BJ (cell line): ENCODE data around the gene COX6B2. TPM values are rescaled to one million over a fixed set of nuclear protein-coding genes. Genes with fewer than 3 reads are reported as not detected.

Experiments used
- CTCF ChIA-PET: fragments of 350-600 bp; formaldehyde crosslinking; extraction: SDS; loops from one replicate; lab custom pipeline; 2021; ENCODE audit warnings: antibody characterized with exemption, inconsistent platforms; lab: Yijun Ruan, JAX
- POLR2A ChIA-PET: fragments of 300-600 bp; sonication (Branson Sonifier 250); formaldehyde crosslinking; extraction: SDS; loops from one replicate; lab custom pipeline; 2021; ENCODE audit warnings: antibody characterized with exemption; lab: Charles Lee
- DNase-seq: peaks from one replicate; pipeline ENCODE4 v3.0.0-alpha.2; 2011; ENCODE audit warnings: low read depth
- H3K27me3 ChIP-seq: 2 replicates; pipeline ENCODE4 v1.6.0; 2011; ENCODE audit warnings: low read length; ENCODE audit not compliant: control insufficient read depth, insufficient read depth
- H3K36me3 ChIP-seq: 2 replicates; pipeline ENCODE4 v1.5.1; 2011; ENCODE audit warnings: low read length; ENCODE audit not compliant: control insufficient read depth, insufficient read depth
- H3K4me3 ChIP-seq: 2 replicates; pipeline ENCODE4 v1.5.1; 2011; ENCODE audit warnings: low read depth, mild to moderate bottlenecking, control low read depth, low read length
- polyA plus RNA-seq: library from polyadenylated mRNA; depleted of rRNA; stranded (reverse); fragments of >200 nt; gene quantifications from 2 replicates; pipeline ENCODE4 v1.2.3, GENCODE V29; 2011
- TF ChIP-seq, protein P1 (sequence below): IDR thresholded peaks from 2 replicates; pipeline ENCODE4 v1.5.1; 2011; ENCODE audit warnings: low read depth, mild to moderate bottlenecking, control low read depth, inconsistent platforms, low read length, moderate library complexity; ENCODE audit not compliant: insufficient read depth

The COX6B2 gene
- polyA plus RNA-seq, 1 experiment: 0.58 TPM

DNA sequence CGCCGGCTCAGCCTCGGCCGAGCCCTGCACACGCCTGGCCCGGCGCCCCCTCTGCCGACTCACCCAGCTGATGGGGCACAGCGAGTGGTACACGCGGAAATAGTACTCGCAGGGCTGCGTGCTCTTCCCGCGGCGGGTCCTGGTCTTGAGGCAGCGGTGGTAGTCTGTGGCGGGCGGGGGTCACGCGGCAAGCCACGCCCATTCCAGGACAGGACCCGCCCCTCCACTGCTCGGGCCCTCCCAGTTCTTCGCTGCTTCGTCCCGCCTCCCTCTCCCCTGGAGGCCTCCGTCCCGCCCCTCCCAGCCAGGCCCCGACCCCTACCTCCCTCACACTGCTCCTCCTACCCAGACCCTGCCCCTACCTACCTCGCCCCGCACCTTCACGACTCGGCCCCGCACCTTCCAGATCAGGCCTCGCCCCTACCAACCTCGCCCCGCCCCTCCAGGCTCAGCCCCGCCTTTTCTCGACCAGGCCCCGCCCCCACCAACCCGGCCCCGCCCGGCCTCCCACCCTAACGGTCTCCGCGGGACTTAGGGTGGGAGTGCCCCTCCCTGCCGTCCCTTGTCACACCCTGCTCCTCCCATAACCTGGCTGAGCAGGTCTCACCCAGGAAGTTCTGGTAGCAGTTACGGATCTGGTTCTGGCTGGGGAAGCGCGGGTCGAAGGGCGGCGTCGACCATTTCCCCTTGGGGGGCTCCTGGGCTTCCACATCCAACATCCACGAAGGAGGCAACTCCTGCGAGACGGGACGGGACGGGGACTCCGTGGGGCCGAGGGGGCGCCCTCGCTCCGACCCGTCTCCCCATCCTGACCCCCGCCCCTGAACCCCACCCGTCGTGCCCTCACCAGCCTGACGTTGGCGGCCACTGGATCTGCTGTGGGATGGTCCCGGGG lies 469 bp downstream of the COX6B2 start:
- DNase-seq: no peak
- H3K27me3 ChIP-seq: peaks cover 26% of the 10 kb centered on the region
- H3K4me3 ChIP-seq: peak overlapping the region; percentile 54
- ChIA-PET CTCF (interaction anchor here (1.0 kb wide), 1 partner anchor 14 kb away, joined by 3 read pairs; no protein-coding TSS in a partner anchor), POLR2A (no interaction called here)
- no peaks in the 10 kb centered on the region for H3K36me3 ChIP-seq
- TF ChIP-seq, protein P1, sequence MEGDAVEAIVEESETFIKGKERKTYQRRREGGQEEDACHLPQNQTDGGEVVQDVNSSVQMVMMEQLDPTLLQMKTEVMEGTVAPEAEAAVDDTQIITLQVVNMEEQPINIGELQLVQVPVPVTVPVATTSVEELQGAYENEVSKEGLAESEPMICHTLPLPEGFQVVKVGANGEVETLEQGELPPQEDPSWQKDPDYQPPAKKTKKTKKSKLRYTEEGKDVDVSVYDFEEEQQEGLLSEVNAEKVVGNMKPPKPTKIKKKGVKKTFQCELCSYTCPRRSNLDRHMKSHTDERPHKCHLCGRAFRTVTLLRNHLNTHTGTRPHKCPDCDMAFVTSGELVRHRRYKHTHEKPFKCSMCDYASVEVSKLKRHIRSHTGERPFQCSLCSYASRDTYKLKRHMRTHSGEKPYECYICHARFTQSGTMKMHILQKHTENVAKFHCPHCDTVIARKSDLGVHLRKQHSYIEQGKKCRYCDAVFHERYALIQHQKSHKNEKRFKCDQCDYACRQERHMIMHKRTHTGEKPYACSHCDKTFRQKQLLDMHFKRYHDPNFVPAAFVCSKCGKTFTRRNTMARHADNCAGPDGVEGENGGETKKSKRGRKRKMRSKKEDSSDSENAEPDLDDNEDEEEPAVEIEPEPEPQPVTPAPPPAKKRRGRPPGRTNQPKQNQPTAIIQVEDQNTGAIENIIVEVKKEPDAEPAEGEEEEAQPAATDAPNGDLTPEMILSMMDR: no peak

DNA sequence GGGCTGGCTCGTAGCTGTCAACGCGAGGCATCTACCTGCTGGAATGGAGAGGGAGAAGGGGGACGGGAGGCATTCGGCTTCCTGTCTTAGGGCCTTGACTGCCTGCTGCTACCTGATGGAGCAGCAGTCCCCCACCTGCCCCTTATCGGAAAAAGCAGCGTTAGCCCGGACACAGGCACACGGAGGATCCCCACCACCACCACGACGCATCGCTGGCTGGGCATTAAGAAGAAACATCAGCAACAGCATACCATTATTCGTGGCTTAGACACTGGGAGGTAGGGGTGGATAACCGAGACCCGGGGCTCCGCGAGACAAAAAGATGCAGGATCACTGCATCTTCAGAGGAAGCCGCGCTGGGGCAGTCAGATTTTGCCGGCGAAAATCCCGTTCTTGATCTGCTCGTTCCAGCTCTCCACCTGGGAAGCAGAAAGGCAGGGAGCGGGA lies 1.1 kb downstream of the COX6B2 start:
- H3K4me3 ChIP-seq: peak overlapping the region; percentile 54
- peaks cover 26% of the 10 kb centered on the region for H3K27me3 ChIP-seq
- DNase-seq: no peak
- TF ChIP-seq, protein P1: no peak
- ChIA-PET POLR2A (no interaction called here), CTCF (no interaction called here)
- H3K36me3 ChIP-seq: no peaks in the 10 kb centered on the region

DNA sequence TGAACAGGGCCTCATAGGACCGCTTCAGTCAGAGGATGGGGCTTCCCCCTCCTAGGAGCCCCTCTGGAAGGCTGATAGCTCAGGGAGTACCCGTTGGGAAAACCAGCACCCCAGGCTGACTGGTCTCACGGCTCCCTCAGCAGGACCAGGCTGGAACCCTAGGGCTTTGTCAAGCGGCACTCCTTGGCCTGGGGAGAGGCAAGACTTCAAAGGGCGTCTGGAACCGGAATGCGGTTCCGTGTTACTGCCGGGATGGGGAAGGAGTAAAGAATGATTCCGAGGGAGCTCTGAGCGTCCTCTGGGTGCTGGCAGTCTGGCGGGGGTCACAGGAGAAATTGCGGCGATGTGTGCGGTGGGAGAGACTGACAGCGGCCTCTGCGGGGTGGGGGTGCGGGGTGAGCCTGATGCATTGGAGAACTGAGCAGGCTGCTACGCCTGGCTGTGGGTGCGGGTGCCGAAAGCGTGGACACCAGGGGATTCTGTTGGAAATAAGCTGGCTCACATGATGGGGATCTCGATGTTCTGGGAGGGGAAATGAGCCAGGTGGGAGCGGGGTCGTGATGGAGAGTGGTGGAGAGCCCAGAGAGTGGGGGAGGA lies 1.9 kb downstream of the COX6B2 start:
- CTCF ChIA-PET: no interaction called here
- Histone ChIP-seq H3K27me3 (peaks cover 26% of the 10 kb centered on the region), H3K36me3 (0 out of 2 replicates have a peak, but pooled peaks cover under 1% of the 10 kb centered on the region), H3K4me3 (no peak overlapping the region)
- POLR2A ChIA-PET: no interaction called here
- no peak for DNase-seq
- TF ChIP-seq, protein P1: no peak

DNA sequence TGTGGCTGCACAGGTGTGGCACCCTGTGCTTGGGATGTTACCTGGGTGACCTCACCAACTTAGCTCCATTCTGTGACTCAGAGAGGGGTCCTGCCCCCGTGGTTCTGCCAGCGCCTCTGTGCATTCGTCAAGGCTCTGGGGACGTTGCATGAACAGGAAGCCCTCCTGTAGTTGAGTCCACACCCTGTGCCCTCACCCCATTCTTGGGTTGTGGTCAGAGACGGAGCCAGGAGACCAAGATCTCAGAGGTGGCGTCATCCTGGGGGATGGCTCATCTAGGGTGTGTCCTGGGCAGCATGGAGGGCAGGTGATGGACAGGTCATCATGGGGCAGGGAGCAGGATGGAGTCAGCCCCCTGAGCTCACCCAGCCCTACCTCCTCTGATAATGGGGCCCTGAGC lies 2.5 kb downstream of the COX6B2 start:
- 0 out of 2 replicates have a peak, but pooled peaks cover 1% of the 10 kb centered on the region for H3K36me3 ChIP-seq
- H3K4me3 ChIP-seq: no peak overlapping the region
- ChIA-PET POLR2A (no interaction called here), CTCF (no interaction called here)
- TF ChIP-seq, protein P1: no peak
- DNase-seq: no peak
- peaks cover 24% of the 10 kb centered on the region for H3K27me3 ChIP-seq
